IMR-90 (cell line): ENCODE results near the gene RAB4B. TPM values are rescaled to one million over a fixed set of nuclear protein-coding genes. Genes with fewer than 3 reads are reported as not detected.

ENCODE experiments used
- CTCF ChIP-seq: conservative IDR thresholded peaks from 2 replicates; pipeline ENCODE4 v1.5.1; 2012; ENCODE audit warnings: mild to moderate bottlenecking, low read depth, low read length, improper control_type of control experiment
- polyA plus RNA-seq, 3 experiments: library from polyadenylated mRNA; depleted of rRNA; stranded (reverse); fragments of >200 nt; gene quantifications; 2 replicates each; pipeline ENCODE4 v1.2.3, GENCODE V29; 2012; ENCODE audit warnings: low replicate concordance in 1 of 3
- total RNA-seq: library from RNA; depleted of rRNA; stranded (reverse); fragments of >200 nt; gene quantifications from 2 replicates; pipeline ENCODE4 v1.2.3, GENCODE V29; 2012

RAB4B gene
- total and polyA plus RNA-seq, 2 of the 4 experiments (the other 2 are of a cell fraction): 7.9 to 21.4 TPM

GRCh38 chr19:40801426-40802299 is 23.6 kb downstream of the RAB4B start (continued):
- no peak for TF ChIP-seq CTCF
